AG04449 (cell line): ENCODE results near the gene CFAP300.

ENCODE experiments used
- CTCF ChIA-PET: fragments of 350-600 bp; formaldehyde crosslinking; extraction: SDS; loops from one replicate; lab custom pipeline; 2021; ENCODE audit warnings: antibody characterized with exemption; lab: Yijun Ruan, JAX
- POLR2A ChIA-PET: fragments of 400-600, 350-600 bp; formaldehyde crosslinking; extraction: SDS; loops from one replicate; lab custom pipeline; 2020; ENCODE audit warnings: antibody characterized with exemption, inconsistent platforms; lab: Yijun Ruan, JAX
- DNase-seq: peaks from one replicate; pipeline ENCODE4 v3.0.0-alpha.2; 2010; ENCODE audit warnings: low read depth, low spot score
- H3K4me3 ChIP-seq: 2 replicates; pipeline ENCODE4 v1.5.1; 2011; ENCODE audit warnings: low read depth, mild to moderate bottlenecking, control low read depth, low read length
- TF ChIP-seq, protein P1 (sequence below): IDR thresholded peaks from one replicate; pipeline ENCODE4 v1.5.1; 2011; ENCODE audit warnings: mild to moderate bottlenecking, moderate library complexity, low read length, control low read depth, inconsistent platforms; ENCODE audit not compliant: insufficient read depth; ENCODE audit errors: missing control alignments

The CFAP300 gene

DNA sequence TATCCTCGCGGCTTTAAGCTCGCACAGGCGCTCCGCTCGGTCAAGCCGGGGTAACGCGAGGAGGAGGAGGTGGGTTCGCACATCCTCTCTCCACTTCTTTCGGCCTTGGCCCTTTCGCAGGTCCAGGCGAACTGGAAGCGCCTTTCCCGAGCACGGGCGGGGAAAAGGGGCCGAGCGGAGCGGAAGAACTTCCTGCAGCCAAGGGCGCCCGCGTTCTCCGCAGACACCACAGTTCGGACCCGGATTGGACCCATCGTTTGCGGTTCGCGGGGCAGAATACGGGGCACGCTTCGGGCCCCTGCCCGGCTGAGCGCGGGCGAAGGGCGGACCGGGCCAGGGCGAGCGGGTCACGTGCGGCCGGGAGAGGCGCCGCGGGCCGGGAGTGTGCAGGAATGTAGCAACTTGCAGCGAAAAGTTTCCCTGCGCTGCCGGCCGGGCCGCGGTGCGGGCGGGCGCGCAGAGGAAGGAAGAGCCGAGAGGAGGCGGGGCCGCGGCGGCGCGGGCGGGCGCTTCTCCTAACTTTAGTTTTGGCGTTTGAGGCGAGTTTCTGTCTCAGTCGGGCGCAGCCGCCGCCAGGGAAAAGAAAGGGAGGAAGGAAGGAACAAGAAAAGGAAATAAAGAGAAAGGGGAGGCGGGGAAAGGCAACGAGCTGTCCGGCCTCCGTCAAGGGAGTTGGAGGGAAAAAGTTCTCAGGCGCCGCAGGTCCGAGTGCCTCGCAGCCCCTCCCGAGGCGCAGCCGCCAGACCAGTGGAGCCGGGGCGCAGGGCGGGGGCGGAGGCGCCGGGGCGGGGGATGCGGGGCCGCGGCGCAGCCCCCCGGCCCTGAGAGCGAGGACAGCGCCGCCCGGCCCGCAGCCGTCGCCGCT is 62.9 kb downstream of the CFAP300 start, which contains the start of gene YAP1:
Gene YAP1, plus strand, starts transcription at position 552 of the 865 bp plus-strand sequence. CDS start 402 bp downstream, outside the sequence.
- DNase-seq = no peak
- H3K4me3 ChIP-seq = peak within 1 kb of the TSS; percentile 87
- TF ChIP-seq, protein P1, sequence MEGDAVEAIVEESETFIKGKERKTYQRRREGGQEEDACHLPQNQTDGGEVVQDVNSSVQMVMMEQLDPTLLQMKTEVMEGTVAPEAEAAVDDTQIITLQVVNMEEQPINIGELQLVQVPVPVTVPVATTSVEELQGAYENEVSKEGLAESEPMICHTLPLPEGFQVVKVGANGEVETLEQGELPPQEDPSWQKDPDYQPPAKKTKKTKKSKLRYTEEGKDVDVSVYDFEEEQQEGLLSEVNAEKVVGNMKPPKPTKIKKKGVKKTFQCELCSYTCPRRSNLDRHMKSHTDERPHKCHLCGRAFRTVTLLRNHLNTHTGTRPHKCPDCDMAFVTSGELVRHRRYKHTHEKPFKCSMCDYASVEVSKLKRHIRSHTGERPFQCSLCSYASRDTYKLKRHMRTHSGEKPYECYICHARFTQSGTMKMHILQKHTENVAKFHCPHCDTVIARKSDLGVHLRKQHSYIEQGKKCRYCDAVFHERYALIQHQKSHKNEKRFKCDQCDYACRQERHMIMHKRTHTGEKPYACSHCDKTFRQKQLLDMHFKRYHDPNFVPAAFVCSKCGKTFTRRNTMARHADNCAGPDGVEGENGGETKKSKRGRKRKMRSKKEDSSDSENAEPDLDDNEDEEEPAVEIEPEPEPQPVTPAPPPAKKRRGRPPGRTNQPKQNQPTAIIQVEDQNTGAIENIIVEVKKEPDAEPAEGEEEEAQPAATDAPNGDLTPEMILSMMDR = no peak
- ChIA-PET POLR2A (interaction anchor here (0.6 kb wide), 1 partner anchor 243 kb away, joined by 3 read pairs; no protein-coding TSS in a partner anchor), CTCF (interaction anchor here (0.9 to 1.1 kb wide), 3 partner anchors 179 to 248 kb away, joined by 3 read pairs; no protein-coding TSS in a partner anchor)

GRCh38 chr11:102110761-102111010 is 63.4 kb downstream of the CFAP300 start:
- no peak for DNase-seq
- H3K4me3 ChIP-seq = peak overlapping the region; percentile 87
- TF ChIP-seq, protein P1 = no peak
- POLR2A ChIA-PET = interaction anchor here (0.6 kb wide), 1 partner anchor 244 kb away, joined by 3 read pairs; no protein-coding TSS in a partner anchor
- CTCF ChIA-PET = interaction anchor here (0.9 to 1.1 kb wide), 2 partner anchors 113 to 179 kb away, joined by 3 read pairs; no protein-coding TSS in a partner anchor

GRCh38 chr11:102111011-102111786 is 64.0 kb downstream of the CFAP300 start:
- TF ChIP-seq, protein P1 = peak; percentile 45
- ChIA-PET POLR2A (interaction anchor here (0.5 to 0.6 kb wide), 2 partner anchors 25 to 244 kb away, joined by 3 read pairs; no protein-coding TSS in a partner anchor), CTCF (interaction anchor here (0.9 to 1.1 kb wide), 2 partner anchors 113 to 178 kb away, joined by 3 read pairs; no protein-coding TSS in a partner anchor)
- peak overlapping the region; percentile 87 for H3K4me3 ChIP-seq
- no peak for DNase-seq

GRCh38 chr11:102111787-102112508 is 64.7 kb downstream of the CFAP300 start:
- DNase-seq = peak; percentile 44
- ChIA-PET CTCF (no interaction called here), POLR2A (interaction anchor here (0.5 kb wide), 1 partner anchor 24 kb away, joined by 3 read pairs; no protein-coding TSS in a partner anchor)
- TF ChIP-seq, protein P1 = no peak
- H3K4me3 ChIP-seq = peak overlapping the region; percentile 87

DNA sequence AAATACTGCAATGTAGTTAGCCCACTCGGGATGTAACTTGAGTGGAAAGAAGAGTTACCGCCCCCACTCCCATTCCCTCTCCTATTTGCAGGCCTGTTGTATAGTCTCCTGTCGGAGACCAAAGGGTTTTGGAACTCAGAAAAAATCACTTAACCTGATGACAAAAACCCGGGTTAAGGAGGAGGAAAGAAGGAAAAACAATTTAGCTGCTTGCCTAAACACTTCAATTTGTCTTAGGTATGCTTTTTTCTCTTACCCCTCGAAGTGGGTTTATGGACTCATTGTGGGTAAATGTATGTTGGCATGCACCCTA is 65.2 kb downstream of the CFAP300 start:
- DNase-seq = no peak
- CTCF ChIA-PET = no interaction called here
- TF ChIP-seq, protein P1 = no peak
- POLR2A ChIA-PET = no interaction called here
- H3K4me3 ChIP-seq = peak overlapping the region; percentile 87
